Dermis blood vessel endothelial cell (primary cell): ENCODE measurements around the gene CCHCR1. TPM values are rescaled to one million over a fixed set of nuclear protein-coding genes. Genes with fewer than 3 reads are reported as not detected.
"Not testable (repeated sequence)": the region's sequence is repeated elsewhere in the genome, so short reads cannot be mapped to it uniquely, and the experiment has no call there.

Source experiments
- DNase-seq: peaks from one replicate; pipeline ENCODE4 v3.0.0; 2010
- total RNA-seq: library from RNA; depleted of rRNA; stranded (reverse); fragments of >200 nt; gene quantifications from 2 replicates; pipeline ENCODE4 v1.2.3, GENCODE V29; 2014

The CCHCR1 gene, protein sequence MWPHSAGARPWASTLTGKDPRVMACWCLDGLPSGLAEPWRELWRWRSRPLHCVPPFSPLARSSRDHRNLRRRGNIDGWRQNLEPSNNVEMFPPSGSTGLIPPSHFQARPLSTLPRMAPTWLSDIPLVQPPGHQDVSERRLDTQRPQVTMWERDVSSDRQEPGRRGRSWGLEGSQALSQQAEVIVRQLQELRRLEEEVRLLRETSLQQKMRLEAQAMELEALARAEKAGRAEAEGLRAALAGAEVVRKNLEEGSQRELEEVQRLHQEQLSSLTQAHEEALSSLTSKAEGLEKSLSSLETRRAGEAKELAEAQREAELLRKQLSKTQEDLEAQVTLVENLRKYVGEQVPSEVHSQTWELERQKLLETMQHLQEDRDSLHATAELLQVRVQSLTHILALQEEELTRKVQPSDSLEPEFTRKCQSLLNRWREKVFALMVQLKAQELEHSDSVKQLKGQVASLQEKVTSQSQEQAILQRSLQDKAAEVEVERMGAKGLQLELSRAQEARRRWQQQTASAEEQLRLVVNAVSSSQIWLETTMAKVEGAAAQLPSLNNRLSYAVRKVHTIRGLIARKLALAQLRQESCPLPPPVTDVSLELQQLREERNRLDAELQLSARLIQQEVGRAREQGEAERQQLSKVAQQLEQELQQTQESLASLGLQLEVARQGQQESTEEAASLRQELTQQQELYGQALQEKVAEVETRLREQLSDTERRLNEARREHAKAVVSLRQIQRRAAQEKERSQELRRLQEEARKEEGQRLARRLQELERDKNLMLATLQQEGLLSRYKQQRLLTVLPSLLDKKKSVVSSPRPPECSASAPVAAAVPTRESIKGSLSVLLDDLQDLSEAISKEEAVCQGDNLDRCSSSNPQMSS
- total RNA-seq: 12.3 and 18.1 TPM in 2 replicates

DNA sequence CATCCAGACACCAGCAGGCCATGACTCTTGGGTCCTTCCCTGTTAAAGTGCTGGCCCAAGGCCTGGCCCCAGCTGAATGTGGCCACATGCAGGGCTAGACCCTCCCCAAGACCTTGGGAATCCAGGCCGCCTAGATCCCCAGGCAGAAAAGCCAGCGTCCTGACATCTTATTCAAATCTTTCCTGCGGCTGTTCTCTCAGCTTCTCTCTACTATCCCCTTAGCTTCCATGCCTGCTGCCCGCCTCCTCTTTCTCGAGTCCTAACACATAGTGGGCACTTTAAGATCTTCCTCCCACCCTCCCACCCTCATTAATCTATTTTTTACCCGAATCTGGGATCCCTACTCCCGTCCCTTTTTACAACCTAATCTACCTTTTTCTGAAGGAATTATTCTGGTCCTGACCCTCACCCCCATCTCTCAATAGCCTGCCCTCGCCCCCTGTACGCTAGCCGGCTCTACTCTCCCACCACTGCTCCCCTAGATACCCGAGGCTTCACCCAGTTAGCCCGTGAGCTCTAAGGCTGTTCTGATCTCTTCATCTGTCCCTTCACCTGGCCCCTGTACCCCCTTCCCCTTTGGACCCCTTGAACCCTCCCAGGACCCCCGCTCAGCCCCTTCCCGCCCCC is at the start of gene CCHCR1:
Gene CCHCR1 (minus strand): TSS at position 290 of the 627 bp plus-strand sequence. CDS start 202 bp downstream, at position 88.
- peak; percentile 12 for DNase-seq

DNA sequence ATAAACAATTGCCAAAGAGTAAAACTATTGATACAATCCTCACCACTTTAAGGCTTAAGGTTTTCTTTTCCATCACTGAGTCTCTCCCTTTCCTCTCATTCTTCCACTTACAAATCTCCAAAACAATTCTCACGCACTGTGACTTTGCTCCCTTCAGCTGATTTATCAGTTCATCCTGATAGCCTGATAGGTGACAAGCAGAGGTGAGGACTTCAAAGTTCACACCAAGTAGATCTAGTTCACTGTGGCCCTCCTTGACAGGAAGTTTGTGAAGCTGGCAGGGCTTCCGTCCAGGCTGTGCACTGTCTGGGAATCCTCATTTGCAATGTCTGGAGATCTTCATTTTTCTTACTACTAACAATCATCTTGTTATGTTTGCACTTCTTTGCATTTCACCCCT is 48.0 kb upstream of the CCHCR1 start:
- DNase-seq: no peak

DNA sequence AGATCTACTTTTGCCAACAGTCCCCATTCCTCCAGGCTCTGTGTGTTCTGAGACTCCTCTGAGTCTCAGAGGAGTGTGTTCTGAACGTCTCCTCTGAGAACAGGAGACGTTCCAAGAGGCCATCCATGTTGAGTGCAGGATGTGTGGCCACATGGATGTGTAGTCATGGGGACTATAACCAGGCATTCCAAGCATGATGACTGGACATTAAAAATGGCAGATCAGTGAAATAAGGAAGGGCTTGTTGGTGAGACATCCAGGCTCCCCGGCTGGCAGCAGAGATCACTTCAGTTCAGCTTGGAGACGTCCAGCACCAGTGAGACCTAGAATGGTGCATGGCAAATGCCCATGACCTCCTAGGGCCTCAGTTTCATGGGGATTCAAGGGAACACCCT is 47.1 kb upstream of the CCHCR1 start:
- DNase-seq: no peak

DNA sequence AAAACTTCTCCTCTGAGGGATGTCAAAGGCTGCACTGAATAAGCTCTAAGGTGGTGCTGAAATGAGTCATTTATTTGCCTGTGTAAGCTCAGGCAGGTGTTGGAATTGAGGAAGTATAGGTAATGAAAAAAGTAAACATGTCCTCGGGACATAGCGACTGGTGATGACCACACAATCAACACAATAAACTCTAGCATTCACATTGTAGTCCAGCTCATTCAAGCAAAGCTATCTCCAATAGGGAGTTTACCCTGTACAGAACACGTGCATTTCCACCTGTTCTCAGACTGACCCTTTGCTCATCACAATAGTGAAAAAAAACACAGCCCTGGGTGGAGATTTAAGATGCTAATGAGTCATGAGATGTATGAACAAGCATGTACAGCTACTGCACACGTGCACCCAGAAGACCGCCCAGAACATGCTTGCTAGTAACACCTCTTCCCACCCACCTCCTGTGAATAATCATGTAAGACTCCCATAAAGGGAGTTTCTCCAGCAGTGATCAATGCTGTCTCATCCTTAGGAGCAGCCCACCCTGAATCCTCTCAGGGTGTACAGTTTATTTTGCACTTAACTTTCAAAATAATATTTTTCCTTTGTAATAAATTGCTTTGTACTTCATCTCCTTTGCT is 45.9 kb upstream of the CCHCR1 start:
- DNase-seq: peak; percentile 61

DNA sequence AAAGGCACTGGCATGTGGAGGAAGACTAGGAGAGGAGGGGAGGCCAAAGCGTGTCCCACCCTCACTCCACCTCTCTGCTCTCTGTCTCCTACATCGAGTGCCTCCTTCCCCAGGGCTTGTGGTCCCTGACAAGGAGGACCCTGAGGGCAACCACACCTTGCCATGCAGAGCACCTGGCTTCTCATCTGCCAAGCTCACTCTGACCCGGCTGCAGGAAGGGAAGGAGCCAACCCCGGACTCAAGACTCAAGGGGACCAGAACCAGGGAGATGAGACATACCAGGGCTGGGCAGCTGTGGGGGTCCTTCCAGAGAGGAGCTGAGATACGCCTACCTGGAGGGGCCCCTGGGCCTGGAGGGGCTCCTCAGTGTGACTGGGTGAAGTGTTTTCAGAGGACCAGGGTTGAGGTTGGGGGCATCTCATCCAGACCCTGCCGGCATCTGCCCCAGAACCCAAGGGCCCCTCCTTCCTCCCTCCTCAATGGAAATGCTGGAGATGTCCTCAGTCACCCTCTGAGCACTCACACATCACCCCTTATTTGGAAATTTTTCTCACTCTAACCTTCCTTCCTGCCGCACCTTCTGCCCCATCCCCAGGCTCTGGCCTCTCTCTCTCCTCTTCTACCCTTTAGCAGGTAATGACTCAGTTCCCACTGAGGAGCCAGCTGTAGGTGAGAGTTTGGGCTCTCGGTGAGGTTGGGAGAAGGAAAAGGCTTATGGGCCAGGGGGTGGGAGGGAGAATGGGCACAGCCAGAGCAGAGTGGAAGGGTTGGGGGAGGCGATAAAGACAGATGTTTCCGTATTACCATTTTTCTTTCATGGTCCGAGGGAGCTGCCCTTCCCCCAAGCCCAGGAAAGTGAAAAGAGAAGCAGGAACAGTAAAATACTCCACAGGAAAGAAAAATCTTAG is 44.9 kb upstream of the CCHCR1 start:
- peak; percentile 23 for DNase-seq

DNA sequence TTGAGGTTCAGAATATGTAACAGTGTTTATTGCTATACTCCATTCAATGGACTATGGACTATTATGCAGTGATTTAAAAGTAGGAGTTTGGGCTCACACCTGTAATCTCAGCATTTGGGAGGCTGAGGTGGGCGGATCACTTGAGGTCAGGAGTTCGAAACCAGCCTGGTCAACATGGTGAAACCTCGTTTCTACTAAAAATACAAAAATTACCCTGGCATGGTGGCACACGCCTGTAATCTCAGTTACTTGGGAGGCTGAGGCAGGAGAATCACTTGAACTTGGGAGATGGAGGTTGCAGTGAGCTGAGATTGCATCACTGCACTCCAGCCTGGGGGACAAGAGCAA is 41.5 kb upstream of the CCHCR1 start:
- not testable (repeated sequence) for DNase-seq

DNA sequence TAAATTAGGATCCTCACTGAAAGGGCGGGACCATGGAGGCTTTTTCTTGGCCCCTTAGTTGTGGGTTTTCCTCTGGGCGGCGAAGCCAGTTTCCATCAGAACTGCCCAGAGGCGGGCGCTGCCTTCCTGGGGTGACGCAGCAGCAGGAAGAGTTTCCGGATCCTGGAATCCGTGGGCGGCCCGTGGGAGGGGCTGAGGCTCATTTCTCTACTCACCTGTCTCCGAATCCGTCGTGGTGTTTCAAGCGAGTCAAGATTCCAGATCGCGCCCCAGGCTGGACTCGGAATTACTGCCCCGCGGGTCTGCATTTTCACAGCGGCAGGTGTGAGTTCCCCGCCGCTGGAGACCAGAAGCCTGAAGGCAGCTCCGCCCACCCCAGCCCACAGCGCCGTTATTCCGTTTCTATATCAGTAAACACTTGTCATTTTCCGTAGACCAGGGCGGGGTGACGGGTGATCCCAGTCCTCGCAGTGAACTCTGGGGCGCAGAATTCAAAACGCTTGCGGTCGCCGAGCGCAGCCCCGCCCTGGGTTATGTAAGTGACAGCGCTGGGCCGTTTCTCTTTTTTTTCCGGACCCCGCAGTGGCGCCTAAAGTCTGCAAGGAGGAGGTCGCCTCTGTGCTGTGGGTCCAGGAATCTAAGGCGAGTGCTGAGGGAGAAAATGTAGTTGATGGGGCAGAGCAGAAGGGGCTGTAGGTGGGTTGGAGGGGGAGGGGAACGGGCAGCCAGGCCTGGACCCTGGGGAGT is 40.1 kb upstream of the CCHCR1 start:
- DNase-seq: peak; percentile 85

DNA sequence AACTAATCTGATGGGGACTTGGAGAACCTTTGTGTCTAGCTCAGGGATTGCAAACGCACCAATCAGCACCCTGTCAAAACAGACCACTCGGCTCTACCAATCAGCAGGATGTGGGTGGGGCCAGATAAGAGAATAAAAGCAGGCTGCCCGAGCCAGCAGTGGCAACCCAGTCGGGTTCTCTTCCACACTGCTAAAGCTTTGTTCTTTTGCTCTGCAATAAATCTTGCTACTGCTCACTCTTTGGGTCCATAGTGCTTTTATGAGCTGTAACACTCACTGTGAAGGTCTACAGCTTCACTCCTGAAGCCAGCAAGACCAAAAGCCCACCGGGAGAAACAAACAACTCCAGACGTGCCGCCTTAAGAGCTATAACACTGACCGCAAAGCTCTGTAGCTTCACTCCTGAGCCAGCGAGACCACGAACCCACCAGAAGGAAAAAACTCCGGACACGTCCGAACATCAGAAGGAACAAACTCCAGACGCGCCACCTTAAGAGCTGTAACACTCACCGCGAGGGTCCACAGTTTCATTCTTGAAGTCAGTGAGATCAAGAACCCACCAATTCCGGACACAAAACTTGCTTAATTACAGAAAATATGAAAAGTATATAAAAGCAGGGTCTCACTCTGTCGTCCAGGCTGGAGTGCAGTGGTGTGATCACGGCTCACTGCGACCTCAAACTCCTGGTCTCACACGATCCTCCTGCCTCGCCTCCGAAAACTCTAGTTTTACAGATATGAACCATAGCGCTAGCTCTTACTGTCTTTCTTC is 38.8 kb upstream of the CCHCR1 start:
- not testable (repeated sequence) for DNase-seq

DNA sequence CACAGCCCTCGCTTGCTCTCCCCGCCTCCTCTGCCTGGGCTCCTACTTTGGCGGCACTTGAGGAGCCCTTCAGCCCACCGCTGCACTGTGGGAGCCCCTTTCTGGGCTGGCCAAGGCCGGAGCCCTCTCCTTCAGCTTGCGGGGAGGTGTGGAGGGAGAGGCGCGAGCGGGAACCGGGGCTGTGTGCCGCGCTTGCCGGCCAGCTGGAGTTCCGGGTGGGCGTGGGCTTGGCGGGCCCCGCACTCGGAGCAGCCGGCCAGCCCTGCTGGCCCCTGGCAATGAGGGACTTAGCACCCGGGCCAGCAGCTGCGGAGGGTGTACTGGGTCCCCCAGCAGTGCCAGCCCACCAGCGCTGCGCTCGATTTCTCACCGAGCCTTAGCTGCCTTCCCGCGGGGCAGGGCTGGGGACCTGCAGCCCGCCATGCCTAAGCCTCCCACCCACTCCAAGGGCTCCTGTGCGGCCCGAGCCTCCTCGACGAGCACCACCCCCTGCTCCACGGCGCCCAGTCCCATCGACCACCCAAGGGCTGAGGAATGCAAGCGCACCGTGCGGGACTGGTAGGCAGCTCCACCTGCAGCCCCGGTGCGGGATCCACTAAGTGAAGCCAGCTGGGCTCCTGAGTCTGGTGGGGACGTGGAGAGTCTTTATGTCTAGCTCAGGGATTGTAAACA is 37.8 kb upstream of the CCHCR1 start:
- not testable (repeated sequence) for DNase-seq

DNA sequence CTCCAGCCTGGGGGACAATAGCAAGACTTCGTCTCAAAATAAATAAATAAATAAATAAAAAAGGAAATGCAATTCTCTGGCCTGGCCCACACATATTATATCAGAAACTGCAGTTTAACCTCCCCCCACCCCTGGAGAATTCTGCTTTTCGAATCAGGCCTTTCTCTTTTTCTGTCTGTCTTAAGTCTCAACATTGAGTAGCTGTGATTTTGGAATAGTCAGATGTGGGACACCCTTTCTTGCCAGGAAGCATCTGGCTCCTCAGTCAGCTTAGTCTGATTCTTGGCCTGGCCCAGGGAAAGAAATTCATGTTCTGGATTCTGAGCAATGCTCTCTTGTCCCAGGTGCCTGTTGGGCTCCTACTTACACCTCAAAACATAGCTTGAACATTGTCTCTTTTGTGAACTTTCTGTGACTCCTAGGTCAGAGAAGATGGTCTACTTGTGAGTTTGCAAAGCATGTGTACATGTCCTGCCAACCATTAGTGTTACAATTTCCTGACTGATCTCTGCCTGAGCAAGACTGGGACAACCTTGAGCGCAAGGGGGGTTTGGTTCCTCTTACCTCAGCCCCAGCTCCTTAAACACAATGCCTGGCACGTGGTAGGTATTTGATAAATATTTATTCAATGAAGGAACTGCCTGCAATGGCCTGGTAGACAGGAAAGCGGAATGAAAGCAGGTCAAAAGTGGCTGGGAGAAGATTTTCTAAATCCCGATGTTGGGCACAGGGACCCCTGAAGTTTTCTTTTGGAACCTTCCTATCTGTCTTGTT is 36.6 kb upstream of the CCHCR1 start:
- no peak for DNase-seq

DNA sequence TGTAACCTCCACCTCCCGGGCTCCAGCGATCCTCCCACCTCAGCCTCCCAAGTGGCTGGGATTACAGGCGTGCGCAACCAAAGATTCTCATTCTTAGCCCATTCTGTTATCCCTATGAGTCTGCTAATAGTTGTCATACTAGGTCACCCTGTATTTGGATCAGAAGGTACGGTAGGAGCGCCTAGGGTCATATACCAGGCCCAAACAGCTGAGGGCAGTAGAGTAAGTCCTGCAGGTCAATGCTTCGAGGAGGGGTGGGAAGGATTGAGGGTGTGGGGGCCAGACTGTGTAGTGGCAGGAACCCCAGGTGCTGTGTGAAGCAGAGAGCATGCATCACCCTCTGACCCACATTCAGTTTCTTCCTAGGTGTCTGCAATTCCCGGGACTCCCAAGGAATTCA is 35.6 kb upstream of the CCHCR1 start:
- DNase-seq: no peak

DNA sequence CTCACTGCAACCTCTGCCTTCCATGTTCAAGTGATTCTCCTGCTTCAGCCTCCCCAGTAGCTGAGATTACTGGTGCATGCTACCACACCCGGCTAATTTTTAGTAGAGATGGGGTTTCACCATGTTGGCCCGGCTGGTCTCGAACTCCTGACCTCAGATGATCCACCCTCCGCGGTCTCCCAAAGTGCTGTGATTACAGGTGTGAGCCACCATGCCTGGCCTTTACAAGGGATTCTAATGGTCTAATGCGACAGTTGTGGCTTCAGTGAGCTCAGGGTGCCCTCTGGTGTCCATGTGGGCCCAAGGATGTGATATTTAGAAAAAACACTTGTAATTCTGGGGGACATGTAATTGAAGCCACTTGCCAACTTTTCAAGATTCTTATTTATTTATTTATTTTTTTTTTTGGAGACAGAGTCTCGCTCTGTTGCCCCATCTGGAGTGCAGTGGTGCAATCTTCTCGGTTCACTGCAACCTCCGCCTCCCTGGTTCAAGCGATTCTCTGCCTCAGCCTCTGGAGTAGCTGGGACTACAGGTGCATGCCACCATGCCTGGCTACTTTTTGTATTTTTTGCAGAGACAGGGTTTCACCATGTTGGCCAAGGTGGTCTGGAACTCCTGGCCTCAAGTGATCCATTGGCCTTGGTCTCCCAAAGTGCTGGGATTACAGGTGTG is 35.0 kb upstream of the CCHCR1 start:
- peak; percentile 88 for DNase-seq

DNA sequence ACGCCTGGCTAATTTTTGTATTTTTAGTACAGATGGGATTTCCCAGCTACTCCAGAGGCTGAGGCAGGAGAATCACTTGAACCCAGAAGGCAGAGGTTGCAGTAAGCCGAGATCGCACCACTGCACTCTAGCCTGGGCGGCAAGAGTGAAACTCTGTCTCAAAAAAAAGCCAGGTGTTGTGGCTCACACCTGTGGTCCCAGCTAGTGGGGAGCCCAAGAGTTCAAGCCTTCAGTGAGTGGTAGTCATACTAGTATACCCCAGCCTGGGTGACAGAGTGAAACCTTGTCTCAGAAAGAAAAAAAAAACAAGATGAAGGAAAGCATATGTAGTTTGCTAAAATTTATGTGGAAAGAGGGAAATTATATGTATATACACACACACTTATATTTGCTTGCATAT is 32.9 kb upstream of the CCHCR1 start:
- DNase-seq: no peak

DNA sequence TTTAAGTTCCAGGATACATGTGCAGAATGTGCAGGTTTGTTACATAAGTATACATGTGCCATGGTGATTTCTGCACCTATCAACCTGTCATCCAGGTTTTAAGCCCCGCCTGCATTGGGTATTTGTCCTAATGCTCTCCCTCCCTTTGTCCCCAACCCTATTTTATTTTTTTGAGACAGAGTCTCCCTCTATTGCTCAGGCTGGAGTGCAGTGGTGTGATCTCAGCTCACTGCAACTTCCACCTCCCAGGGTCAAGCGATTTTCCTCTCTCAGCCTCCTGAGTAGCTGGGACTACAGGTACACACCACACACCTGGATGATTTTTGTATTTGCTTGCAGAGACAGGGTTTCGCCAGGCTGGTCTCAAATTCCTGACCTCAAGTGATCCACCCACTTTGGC is 31.6 kb upstream of the CCHCR1 start:
- DNase-seq: not testable (repeated sequence)

DNA sequence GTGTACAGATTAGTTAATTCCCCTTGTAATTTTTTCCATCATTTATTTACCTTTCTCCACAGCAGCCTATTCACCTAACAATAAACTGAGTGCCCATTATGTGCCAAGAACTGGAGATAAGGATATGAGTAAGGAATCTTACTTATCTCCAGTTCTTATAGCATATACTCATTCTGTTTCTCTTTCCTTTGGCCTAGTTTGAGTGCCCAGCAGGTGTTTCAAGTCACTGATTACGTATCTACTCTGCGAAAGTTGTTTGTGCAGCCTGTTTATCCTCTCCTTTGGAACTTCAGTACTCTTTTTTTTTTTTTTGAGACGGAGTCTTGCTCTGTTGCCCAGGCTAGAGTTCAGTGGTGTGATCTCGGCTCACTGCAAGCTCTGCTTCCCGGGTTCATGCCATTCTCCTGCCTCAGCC is 30.2 kb upstream of the CCHCR1 start:
- DNase-seq: no peak

DNA sequence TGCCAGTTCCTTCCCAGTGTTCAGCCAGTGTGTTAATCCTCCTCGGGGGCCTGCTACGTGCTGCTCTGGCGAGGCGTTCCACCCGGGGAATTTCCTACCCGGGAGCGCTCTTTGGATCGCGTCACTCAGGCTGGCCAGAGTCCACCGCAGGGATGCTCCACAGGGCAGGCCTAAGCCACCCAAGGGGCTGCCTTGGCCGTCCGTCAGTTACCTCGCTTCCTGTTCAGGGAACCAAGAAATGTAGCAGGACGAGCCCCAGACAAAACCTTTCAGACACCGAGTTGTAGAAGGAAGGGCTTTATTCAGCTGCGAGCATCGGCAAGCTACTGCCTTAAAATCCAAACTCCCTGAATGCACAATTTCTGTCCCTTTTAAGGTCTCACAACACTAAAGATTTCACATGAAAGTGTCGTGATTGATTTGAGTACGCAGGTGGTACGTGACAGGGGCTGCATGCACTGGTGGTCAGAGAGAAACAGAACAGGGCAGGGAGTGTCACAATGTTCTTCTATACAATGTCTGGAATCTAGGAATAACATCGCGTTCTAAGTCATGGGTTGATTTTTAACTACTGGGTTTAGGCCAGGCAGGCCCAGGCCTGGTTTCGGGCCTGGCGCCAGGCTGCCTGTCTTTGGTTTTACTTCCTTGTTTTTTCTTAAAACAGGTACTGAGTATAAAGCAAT is 28.6 kb upstream of the CCHCR1 start:
- no peak for DNase-seq

DNA sequence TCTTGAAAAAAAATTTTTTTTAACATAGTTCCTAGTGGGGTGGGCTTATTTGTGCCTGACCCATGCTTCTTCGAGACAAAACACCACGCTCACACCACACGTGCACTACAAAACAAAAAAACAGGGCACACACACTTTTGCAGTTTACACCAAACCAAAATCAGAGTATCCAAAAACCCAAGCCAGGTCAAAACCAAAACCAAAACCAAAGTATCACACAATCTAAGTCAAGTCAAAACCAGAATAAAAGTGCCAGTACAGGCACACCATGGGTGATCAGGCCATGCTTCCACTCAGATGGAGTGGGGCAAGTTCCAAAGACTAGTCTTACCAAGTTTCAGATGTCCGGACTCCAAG is 28.1 kb upstream of the CCHCR1 start:
- DNase-seq: not testable (repeated sequence)

DNA sequence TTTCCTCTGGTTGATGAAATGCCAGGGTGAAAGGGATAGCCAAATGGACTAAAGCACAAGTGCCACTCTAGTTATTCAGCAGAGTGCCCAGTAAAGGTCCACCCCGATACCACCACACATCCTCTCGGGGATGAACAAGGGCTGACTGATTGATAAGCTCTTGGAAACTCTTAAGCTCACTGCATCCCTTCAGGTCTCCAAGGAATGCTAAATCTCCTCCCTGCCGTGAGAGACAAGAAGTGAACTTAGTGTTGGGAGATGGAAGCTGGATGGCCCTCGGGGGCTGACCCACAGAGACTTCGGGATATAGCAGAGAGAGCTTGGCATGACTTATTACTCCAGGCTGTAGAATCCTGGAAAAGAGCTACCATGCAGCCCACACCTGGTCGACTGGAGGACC is 26.3 kb upstream of the CCHCR1 start:
- not testable (repeated sequence) for DNase-seq
